Stimulated activated CD4-positive, alpha-beta T cell treated with anti-CD3 and anti-CD28 coated beads, TNF-alpha, amount 100 ng/mL, for 24 hours (primary cell): ENCODE results near the gene MACROH2A1.

Experiments
- DNase-seq, 3 experiments: peaks; one replicate each; pipeline ENCODE4 v3.0.0-alpha.2; 2020; ENCODE audit warnings: low read depth in 3 of 3

Gene MACROH2A1

DNA sequence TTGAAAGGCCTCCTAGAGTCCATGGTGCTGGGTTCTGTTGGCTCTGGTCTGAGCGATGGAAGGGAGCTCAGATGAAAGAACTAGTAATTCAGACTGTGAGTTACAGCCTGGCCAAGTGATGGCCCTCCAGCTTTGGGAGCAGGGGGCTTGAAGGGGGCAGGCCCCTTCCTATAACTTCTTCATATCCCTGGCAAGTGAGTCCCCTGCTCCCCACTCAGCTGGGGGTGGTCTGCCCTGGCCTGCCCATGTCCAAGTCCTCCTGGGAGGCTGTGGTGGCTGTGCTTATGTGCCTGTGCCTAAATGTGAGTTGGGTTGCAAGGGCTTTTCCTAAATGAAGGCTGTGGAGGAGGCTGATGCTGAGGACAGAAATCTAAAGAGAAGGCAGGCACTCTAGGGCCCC lies 80.1 kb downstream of the MACROH2A1 start:
- DNase-seq: no peak

DNA sequence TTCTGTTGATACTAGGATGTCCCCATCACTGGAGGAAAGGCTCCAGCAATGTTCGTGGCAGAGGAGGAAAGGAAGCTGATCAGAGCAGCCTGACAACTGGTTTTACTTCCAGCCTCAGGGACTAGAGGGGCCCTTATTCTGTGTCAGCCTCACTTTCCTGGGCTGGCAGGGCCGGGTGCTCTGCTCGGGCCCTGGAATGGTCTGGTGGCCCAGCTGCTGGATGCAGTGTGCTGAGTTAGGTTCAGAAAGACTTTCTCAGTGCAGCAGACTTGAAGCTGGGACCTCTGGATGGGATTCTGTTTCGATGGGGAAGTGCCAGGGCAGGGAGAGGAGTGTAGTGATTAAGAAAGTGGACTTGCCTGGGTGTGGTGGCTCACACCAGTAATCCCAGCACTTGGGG lies 81.0 kb downstream of the MACROH2A1 start:
- DNase-seq: no peak

- DNase-seq: no peak
Measured at GRCh38 chr5:135317286-135317685, 81.7 kb downstream of the MACROH2A1 start.

GRCh38 chr5:135315386-135315785 lies 83.6 kb downstream of the MACROH2A1 start:
- no peak for DNase-seq

DNA sequence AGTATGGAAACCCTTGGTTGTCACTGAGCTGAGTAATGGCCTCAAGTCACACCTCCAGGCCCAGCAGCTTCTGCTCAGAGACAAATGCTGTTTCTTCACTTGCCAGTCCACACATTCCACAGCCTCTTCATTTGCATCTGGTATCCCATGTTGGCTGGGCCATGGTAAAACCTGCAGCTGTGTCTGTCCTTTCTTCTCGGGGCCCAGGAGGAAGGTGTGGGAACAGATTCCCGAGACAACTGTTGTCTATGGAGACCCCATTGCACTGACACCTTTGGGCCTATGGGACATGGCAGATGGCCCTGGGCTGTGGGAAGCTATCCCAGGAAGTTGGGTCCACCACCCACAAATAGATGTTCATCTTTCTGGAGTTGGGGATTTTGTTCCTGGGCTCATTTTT lies 85.1 kb downstream of the MACROH2A1 start:
- no peak for DNase-seq

DNA sequence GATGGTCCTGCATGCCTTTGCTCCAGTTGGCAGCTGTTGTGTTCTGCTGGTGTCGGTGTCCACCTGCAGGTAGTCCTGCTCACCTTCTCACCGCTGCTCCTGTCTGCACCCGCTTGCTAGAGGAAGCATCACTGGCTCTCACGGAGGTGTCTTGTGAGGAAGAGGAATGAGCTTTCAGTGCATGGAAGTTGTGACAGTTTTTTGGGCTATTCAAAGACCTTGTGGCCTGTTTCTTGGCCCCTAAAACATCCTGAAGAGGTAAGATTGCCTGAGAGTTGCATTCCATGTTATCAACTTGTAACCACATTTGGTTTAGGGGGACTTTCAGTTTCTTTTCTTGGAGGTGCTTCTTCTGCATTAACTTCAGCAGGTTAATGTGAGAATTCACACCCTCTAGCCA lies 85.6 kb downstream of the MACROH2A1 start:
- no peak for DNase-seq

GRCh38 chr5:135312255-135312935 lies 86.6 kb downstream of the MACROH2A1 start:
- DNase-seq: no peak

DNA sequence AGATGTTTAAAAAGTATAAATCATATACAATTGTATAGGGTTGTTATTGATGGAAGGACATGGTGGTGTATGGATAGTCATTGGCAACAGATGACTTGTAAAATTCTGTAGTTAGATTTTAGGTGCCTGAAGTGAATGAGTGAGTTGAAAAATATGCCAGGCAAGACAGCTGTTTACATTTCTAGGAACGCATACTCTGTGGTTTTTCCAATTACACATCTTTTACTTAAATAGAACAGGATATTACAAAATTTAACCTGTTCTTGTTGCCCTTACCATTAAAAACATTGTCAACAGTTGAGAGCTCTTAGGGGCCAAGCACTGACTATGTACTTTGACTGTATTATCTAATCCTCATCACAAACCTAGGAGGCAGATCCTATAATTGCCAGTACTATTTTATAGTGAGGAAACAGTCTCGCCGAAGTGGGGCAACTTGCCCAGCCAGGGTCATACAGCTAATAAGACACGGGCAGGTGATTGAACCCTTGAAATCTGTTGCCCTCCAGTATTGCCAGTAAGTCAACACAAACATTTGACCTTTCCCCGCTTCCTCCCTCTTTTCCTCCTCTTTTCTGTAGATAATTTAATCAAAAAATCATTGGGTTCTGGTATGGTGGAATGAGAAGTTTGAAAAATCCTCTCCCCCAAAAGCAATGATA lies 88.6 kb downstream of the MACROH2A1 start:
- DNase-seq: no peak

DNA sequence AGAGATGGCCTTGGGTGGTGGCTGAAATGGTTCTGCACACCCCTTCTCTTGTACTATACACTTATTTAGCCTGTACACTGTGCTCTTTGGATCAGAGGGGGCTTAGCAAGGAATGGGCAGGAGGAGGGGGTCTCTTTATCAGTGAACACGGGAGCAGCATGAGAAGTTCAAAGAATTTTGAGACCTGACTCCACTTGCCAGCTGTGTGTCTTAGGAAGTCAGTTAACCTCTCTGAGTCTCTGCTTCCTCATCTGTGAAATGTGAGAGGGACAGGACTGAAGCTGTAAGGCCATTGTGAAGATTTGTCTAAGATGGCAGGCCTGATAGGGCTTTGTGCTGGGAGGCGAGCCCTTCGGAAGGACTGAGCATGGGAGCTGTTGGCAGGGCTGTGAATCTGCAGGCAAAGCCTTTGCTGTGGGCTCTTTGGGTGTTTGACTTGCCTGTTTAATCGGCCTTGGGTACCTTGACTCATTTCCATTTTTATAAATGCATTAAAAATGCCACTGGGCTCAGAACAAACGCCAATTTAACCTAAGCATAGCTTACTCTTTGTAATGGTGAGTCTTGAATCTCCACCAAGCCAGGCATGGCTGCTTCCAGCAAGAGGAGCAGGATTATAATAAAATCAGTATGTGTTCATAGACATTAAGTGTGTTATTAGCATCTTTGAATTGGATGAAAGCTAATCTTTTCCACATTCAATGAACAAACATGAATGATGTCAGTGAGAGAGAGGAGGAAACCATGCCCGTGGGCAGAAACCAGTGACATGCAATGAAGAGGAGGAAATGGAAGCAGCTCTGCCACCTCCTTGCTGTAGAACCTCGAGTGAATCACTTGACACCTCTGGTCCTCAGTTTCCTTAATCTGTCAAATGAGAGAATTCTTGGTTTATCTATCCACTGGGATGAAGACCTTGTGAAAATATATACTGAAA lies 89.4 kb downstream of the MACROH2A1 start:
- no peak for DNase-seq

GRCh38 chr5:135308752-135309151 lies 90.3 kb downstream of the MACROH2A1 start:
- no peak for DNase-seq

GRCh38 chr5:135308245-135308644 lies 90.8 kb downstream of the MACROH2A1 start:
- no peak for DNase-seq

DNA sequence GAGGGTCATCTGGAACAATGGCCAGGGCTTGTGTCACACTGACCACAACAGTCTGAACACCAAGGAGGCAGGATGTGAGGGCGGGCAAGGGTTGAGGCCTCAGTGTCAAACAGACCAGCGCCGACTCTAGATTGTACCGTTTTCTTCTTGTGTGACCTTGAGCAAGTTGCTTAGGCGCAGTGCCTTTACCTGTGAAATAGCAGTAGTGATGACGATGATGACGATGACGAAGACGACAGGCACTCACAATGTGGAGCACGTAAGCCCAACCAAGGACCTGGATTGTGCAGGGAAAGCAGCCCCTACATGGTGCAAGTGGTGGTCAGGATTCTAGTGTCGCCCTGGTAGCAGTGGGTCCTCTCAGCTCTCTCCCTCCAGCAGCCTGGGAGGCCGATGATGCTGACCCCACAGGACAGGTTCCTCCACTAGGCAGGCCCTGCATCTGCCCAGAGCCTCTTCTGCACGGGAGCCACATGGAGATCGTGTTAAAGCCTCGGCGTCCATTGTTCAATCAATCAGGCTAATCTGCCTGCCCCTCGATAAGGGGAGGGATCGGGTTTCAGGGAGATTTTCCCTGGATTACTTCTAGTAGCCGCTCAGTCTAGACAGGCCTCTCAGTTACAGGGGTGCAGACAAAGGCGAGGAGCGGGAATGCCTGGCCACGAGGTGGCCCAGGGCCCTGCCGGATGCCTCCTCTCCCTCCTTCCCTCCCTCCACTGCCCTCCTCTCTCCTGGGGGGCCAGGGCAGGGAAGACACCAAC lies 91.7 kb downstream of the MACROH2A1 start:
- DNase-seq: no peak

GRCh38 chr5:135306557-135306956 lies 92.5 kb downstream of the MACROH2A1 start:
- DNase-seq: no peak

DNA sequence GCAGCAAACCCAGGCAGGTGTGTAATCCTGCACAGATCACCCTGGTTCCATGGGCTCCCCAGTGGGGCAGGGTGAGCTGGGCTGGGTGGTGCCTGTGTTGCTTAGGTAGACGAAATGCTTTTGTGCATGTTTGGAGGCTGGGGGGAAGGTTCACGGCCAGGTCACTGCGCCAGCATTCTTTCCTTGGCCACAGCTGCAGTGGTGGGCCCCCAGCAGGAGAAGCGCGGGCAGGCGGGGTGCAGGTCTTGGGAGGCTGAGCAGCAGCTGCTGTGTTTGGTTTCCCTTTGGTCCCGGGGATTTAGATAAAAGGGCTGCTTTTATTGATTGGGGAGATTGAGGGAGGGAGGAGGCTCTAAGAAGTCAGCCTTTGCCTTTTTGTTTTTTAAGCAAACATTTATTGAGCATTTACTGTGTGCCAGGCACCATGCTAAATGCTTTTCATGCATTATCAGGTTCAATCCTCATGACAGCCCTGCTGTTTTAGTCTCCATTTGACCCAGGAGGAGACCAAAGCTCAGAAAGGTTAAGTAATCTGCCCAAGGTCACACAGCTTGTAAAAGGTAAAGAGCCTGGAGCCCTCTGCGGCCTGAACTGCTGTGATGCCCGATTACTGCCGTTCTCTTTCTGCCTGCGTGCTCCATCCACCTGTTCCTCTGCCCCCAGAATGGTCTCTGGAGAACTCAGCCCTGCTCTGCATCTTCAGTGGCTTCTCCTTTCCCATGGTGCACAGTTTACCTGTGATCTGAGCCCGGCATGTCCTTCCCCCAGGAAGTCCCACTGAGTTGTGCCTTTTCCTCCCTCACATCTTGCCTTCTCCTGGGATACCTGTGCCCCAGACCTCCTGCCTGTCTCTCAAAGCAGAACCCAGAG lies 94.4 kb downstream of the MACROH2A1 start:
- no peak for DNase-seq

DNA sequence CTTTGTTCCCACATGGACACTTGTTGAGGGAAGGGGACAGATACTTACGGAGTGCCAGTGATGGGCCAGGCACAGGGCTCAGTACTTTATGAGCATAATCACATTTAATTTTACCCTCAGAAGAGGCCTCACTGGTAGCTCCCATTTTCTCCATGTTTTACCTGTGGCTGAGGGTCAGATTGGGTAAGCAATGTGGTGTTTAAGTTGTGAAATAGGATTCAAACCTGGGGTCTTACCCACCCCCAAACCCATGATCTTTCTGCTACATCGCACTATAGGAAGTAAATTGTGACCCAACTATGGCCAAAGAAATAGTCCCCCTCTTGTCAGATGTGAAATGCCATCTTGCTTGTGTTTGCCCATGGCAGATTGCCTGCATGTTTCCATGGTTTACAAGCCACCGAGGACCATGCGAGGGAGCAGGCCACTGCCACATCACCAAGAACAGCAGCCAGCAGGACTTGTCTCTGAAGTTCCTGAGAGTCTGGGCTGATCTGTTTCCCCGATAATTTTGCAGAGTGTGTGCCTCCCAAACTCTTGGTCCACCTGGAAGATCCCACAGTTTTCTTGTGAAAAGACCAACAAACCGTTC lies 95.4 kb downstream of the MACROH2A1 start:
- no peak for DNase-seq

- no peak for DNase-seq
Measured at GRCh38 chr5:135296900-135297816, 101.9 kb downstream of the MACROH2A1 start.

- DNase-seq: no peak
Measured at GRCh38 chr5:135295852-135296251, 103.2 kb downstream of the MACROH2A1 start.

- no peak for DNase-seq
Measured at GRCh38 chr5:135294793-135295192, 104.2 kb downstream of the MACROH2A1 start.

DNA sequence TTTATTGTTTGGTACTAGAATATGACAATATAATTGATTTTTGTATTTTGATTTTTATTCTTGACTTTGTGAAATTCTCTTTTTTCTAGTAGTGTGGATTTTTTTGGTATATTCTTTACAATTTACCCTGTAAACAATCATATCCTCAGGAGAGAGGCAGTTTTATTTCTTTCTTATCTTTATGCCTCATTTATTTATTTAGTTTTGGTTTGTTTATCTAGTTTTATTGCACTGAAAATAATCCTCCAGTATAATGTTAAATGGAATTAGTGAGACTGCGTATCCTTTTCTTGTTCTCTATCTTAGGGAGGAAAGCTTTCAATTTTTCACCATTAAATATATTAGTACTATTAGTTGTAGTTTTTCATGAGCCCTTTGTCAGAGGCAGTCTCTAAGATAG lies 109.4 kb downstream of the MACROH2A1 start:
- DNase-seq: no peak
